CD14-positive monocyte (primary cell): ENCODE measurements around the gene SMPD2. TPM values are rescaled to one million over a fixed set of nuclear protein-coding genes. Genes with fewer than 3 reads are reported as not detected.
A peak's percentile ranks its signal among the peaks of the same experiment; 100 is the strongest.

Experiments used
- DNase-seq, 3 donors: peaks; one replicate each; pipeline ENCODE4 v3.0.0-alpha.2; 2011 to 2022
- H2AFZ ChIP-seq: 2 replicates; pipeline ENCODE4 v1.6.0; 2012; ENCODE audit warnings: mild to moderate bottlenecking, low read depth, low read length, inconsistent platforms; ENCODE audit not compliant: insufficient read depth, poor library complexity, severe bottlenecking
- H3K27ac ChIP-seq, 2 donors: 1 replicate in 1 of 2; 2 replicates in 1 of 2; pipeline ENCODE4 v1.5.1; 2012 to 2013; ENCODE audit warnings: low read length in 2 of 2, control low read depth in 1 of 2, inconsistent platforms in 1 of 2, low read depth in 1 of 2, mild to moderate bottlenecking in 1 of 2
- H3K27me3 ChIP-seq, 2 donors: one replicate each; pipeline versions ENCODE4 v1.6.0 to v1.6.1; 2011 to 2013; ENCODE audit warnings: low read length in 2 of 2; ENCODE audit not compliant: control insufficient read depth in 2 of 2, insufficient read depth in 2 of 2
- H3K36me3 ChIP-seq, 2 donors: replicated peaks in 1 of 2; 1 replicate in 1 of 2; 2 replicates in 1 of 2; pipeline versions ENCODE4 v1.5.1 to v1.6.1; 2012 to 2013; ENCODE audit warnings: low read length in 2 of 2, control low read depth in 1 of 2, inconsistent platforms in 1 of 2, mild to moderate bottlenecking in 1 of 2; ENCODE audit not compliant: insufficient read depth in 2 of 2, control insufficient read depth in 1 of 2
- H3K4me1 ChIP-seq, 2 donors: 1 replicate in 1 of 2; 2 replicates in 1 of 2; pipeline versions ENCODE4 v1.5.1 to v1.6.1; 2012 to 2013; ENCODE audit warnings: low read length in 2 of 2, control low read depth in 1 of 2, inconsistent platforms in 1 of 2, mild to moderate bottlenecking in 1 of 2, moderate library complexity in 1 of 2; ENCODE audit not compliant: insufficient read depth in 2 of 2, control insufficient read depth in 1 of 2
- H3K4me2 ChIP-seq: replicated peaks from 2 replicates; pipeline ENCODE3; 2012; ENCODE audit warnings: low read length, moderate library complexity, mild to moderate bottlenecking; ENCODE audit not compliant: poor library complexity, severe bottlenecking; ENCODE audit errors: extremely low read depth
- H3K4me3 ChIP-seq, 3 experiments: fragments of 200-600 bp in 1 of 3; sonication (generic) in 1 of 3; replicated peaks in 1 of 3; 1 replicate in 2 of 3; 2 replicates in 1 of 3; pipeline ENCODE4 v1.5.1; 2011 to 2013; ENCODE audit warnings: low read length in 3 of 3, mild to moderate bottlenecking in 3 of 3, control low read depth in 2 of 3, low read depth in 2 of 3, inconsistent platforms in 1 of 3, moderate library complexity in 1 of 3
- H3K79me2 ChIP-seq: 2 replicates; pipeline ENCODE4 v1.6.0; 2012; ENCODE audit warnings: mild to moderate bottlenecking, control low read depth, inconsistent platforms, low read length, moderate library complexity; ENCODE audit not compliant: insufficient read depth
- H3K9ac ChIP-seq: 2 replicates; pipeline ENCODE4 v1.6.0; 2017; ENCODE audit warnings: low read length, mild to moderate bottlenecking; ENCODE audit not compliant: insufficient read depth, poor library complexity, severe bottlenecking
- H3K9me3 ChIP-seq, 2 donors: replicated peaks in 1 of 2; 1 replicate in 1 of 2; 2 replicates in 1 of 2; pipeline versions ENCODE4 v1.5.1 to v1.6.1; 2012 to 2013; ENCODE audit warnings: low read length in 2 of 2, control low read depth in 1 of 2; ENCODE audit not compliant: control insufficient read depth in 1 of 2, insufficient read depth in 1 of 2
- H4K20me1 ChIP-seq: 2 replicates; pipeline ENCODE4 v1.6.0; 2012; ENCODE audit warnings: mild to moderate bottlenecking, low read length, control low read depth, moderate library complexity; ENCODE audit not compliant: insufficient read depth
- H3K27ac Mint-ChIP-seq, 7 donors: one replicate each; pipeline ENCODE4 v1.8.0; 2020; ENCODE audit warnings: mild to moderate bottlenecking in 7 of 7, mixed read lengths in 7 of 7, moderate library complexity in 6 of 7, inconsistent platforms in 2 of 7
- H3K27me3 Mint-ChIP-seq, 3 donors: one replicate each; pipeline ENCODE4 v1.8.0; 2021 to 2022; ENCODE audit warnings: low read depth in 3 of 3, mild to moderate bottlenecking in 3 of 3, mixed read lengths in 3 of 3, moderate library complexity in 3 of 3, inconsistent platforms in 1 of 3
- H3K36me3 Mint-ChIP-seq, 2 donors: one replicate each; pipeline ENCODE4 v1.8.0; 2020; ENCODE audit warnings: mixed read lengths in 2 of 2, inconsistent platforms in 1 of 2, mild to moderate bottlenecking in 1 of 2
- H3K4me1 Mint-ChIP-seq: one replicate; pipeline ENCODE4 v1.8.0; 2020; ENCODE audit warnings: mild to moderate bottlenecking, mixed read lengths
- H3K4me3 Mint-ChIP-seq, 2 donors: one replicate each; pipeline ENCODE4 v1.8.0; 2020; ENCODE audit warnings: mild to moderate bottlenecking in 2 of 2, mixed read lengths in 2 of 2, moderate library complexity in 1 of 2
- H3K9me3 Mint-ChIP-seq, 7 donors: one replicate each; pipeline ENCODE4 v1.8.0; 2020 to 2022; ENCODE audit warnings: mixed read lengths in 7 of 7, mild to moderate bottlenecking in 6 of 7, moderate library complexity in 6 of 7, inconsistent platforms in 2 of 7
- WGBS: methylation state at CpG from one replicate; pipeline ENCODE4 v1.1.5; 2013; ENCODE audit warnings: missing lambda C conversion rate; ENCODE audit not compliant: insufficient coverage; 5-methylcytosine and 5-hydroxymethylcytosine counted together
- intact Hi-C, 2 donors: fragments of 100-400 bp; cut with micrococcal nuclease; formaldehyde crosslinking; loops; one replicate each; pipeline versions ENCODE4 v1.15.0 to v1.15.1; 2023
- polyA plus RNA-seq, 3 donors: library from polyadenylated mRNA; depleted of rRNA in 1 of 3; unstranded in 2 of 3; stranded (reverse) in 1 of 3; fragments of 300-500 nt in 2 of 3; fragments of >200 nt in 1 of 3; fragmentation: Illumina TruSeq in 2 of 3; gene quantifications; 1 replicate in 2 of 3; 2 replicates in 1 of 3; pipeline ENCODE4 v1.2.3, GENCODE V29; 2012 to 2021
- TF ChIP-seq, protein P1 (sequence below): fragments of 200-600 bp; IDR thresholded peaks from one replicate; pipeline ENCODE4 v1.8.0; 2022; ENCODE audit warnings: antibody characterized with exemption, mild to moderate bottlenecking

Gene SMPD2
- polyA plus RNA-seq, 3 donors: 9.5 to 14.3 (median 12.3) TPM

DNA sequence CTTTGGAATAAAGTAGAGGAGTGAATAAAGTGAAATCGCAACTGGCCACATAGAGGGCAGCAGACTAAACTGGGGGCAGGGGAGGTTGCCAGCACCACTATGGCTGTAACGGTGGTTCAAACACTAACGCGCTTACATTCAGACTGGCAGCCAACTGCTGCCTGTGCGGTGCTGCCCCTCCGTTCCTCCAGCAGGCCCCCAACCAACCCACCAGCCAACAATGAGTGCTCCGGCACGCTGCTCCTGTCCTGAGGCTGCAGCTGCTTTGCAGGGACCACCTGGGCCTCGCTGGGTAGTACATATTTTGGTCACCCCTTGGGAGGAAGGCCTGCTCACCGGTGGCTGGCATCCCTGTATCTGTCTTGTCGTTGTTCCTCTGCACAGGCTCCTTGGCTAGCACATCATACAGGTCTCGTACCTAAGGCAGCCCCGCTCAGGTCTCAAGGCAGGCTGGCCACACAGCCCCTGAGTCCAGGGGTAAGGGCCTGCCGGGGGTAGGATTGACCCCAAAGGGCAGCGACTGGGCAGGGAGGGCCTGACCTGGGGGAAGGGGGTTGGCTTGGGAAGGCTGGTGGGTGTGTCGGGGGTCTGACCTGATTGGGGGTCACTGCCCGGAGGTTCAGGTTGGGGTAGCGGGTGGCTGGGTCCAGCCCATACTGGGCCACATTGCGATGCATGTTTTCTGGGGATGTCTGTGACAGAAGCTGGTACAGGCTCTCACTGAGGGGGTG is 8.7 kb downstream of the SMPD2 start:
- Histone ChIP-seq H3K9ac (no peak overlapping the region), H3K79me2 (peaks cover 52% of the 10 kb centered on the region), H3K9me3 (no peaks in the 10 kb centered on the region), H3K4me3 (no peak overlapping the region), H3K4me1 (peaks cover 12 to 23% of the 10 kb centered on the region in 2 donors), H2AFZ (no peak overlapping the region), H3K27ac (peak overlapping the region in 1 of 2 donors; percentile 41), H3K27me3 (no peaks in the 10 kb centered on the region), H3K4me2 (no peak overlapping the region), H4K20me1 (peaks cover 83% of the 10 kb centered on the region), H3K36me3 (peaks cover 70 to 92% of the 10 kb centered on the region in 2 donors)
- intact Hi-C loops: no loop called here
- H3K9me3 Mint-ChIP-seq: peaks cover 0 to 2% (median 0%) of the 10 kb centered on the region in 7 donors
- peaks cover 0 to 2% (median 1%) of the 10 kb centered on the region in 3 donors for H3K27me3 Mint-ChIP-seq
- peaks cover 32% of the 10 kb centered on the region for H3K4me1 Mint-ChIP-seq
- 95% methylated on average over 18 of the region's 19 CpGs for WGBS
- TF ChIP-seq, protein P1, sequence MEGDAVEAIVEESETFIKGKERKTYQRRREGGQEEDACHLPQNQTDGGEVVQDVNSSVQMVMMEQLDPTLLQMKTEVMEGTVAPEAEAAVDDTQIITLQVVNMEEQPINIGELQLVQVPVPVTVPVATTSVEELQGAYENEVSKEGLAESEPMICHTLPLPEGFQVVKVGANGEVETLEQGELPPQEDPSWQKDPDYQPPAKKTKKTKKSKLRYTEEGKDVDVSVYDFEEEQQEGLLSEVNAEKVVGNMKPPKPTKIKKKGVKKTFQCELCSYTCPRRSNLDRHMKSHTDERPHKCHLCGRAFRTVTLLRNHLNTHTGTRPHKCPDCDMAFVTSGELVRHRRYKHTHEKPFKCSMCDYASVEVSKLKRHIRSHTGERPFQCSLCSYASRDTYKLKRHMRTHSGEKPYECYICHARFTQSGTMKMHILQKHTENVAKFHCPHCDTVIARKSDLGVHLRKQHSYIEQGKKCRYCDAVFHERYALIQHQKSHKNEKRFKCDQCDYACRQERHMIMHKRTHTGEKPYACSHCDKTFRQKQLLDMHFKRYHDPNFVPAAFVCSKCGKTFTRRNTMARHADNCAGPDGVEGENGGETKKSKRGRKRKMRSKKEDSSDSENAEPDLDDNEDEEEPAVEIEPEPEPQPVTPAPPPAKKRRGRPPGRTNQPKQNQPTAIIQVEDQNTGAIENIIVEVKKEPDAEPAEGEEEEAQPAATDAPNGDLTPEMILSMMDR: no peak
- H3K36me3 Mint-ChIP-seq: peaks cover 58 to 92% of the 10 kb centered on the region in 2 donors
- peak overlapping the region in 2 of 7 donors; percentile 65 to 78 for H3K27ac Mint-ChIP-seq
- no peak for DNase-seq
- H3K4me3 Mint-ChIP-seq: no peak overlapping the region

DNA sequence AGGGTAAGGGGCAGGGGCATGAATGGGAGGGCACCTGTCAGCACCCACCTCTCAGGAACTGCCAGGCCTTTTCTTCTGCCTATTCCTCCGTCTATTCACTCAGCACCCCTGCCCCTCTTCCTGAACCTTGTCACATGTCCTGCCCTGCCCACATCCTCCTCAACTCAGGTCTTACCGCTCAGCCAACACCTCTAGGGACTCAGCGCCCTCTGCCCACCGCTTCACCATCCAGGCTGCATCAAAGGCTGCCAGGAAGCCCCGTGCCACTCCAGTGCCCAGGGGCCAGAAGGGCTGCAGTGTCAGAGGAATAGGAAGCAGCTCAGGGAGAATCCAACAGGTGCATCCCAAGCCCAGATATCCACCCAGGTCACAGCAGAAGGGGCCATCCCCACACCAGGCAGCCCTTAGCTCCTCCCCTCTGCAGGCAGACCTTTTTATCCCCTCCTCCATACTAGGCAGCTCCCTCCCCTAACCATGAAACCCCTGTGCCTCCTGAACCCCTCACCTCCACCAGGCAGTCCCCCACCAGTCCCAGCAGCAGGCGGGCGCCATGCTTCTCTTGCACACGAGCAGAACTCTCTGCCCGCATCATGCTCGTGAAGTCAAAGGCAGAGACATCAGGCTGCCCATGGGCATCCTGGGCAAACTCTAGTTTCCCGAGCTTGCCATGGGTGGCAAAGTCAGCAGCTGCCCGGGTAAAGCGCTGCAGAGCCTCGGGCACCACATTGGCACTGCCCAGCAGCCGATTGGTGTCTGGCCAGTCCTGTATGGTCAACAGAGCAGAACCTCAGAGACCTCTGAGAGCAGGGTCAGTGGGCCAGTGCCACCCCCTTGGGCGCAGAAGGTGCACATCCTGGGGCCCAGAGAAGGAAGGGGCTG is 9.5 kb downstream of the SMPD2 start:
- Histone ChIP-seq H3K9me3 (no peaks in the 10 kb centered on the region), H3K9ac (no peak overlapping the region), H3K4me1 (peaks cover 16 to 31% of the 10 kb centered on the region in 2 donors), H3K4me3 (no peak overlapping the region), H3K27me3 (no peaks in the 10 kb centered on the region), H3K27ac (peak overlapping the region in 1 of 2 donors; percentile 41), H3K4me2 (no peak overlapping the region), H3K36me3 (peaks cover 62 to 84% of the 10 kb centered on the region in 2 donors), H4K20me1 (peaks cover 82% of the 10 kb centered on the region), H3K79me2 (peaks cover 55% of the 10 kb centered on the region), H2AFZ (no peak overlapping the region)
- Mint-ChIP-seq H3K9me3 (peaks cover 0 to 2% (median 0%) of the 10 kb centered on the region in 7 donors), H3K4me1 (peaks cover 37% of the 10 kb centered on the region), H3K27ac (peak overlapping the region in 5 of 7 donors; percentile 1 to 78 (median 65)), H3K36me3 (peaks cover 51 to 84% of the 10 kb centered on the region in 2 donors), H3K27me3 (peaks cover 0 to 2% (median 1%) of the 10 kb centered on the region in 3 donors), H3K4me3 (no peak overlapping the region)
- 72% methylated on average over 16 of the region's 16 CpGs for WGBS
- no peak for DNase-seq
- intact Hi-C loops: loop anchor here in 1 of 2 donors (10.0 kb wide), 1 partner anchor 355 kb away; the partner anchor contains the start of genes CEP57L1 and SESN1
- TF ChIP-seq, protein P1: no peak
